K562 (cell line): ENCODE measurements around the gene ZNF432. TPM values are rescaled to one million over a fixed set of nuclear protein-coding genes. Genes with fewer than 3 reads are reported as not detected.

ENCODE experiments used
- ATF1 ChIP-seq, 2 experiments: fragments of 450-650 bp in 1 of 2; IDR thresholded peaks; 2 replicates each; pipeline ENCODE4 v1.6.1; 2016; ENCODE audit warnings: missing compliant biosample characterization in 1 of 2, missing genetic modification characterization in 1 of 2
- EHMT2 ChIP-seq: fragments of 450-650 bp; IDR thresholded peaks from 2 replicates; pipeline ENCODE4 v1.6.1; 2018; ENCODE audit warnings: antibody characterized with exemption
- ETS1 ChIP-seq: conservative IDR thresholded peaks from 2 replicates; pipeline ENCODE4 v1.6.1; 2011; ENCODE audit warnings: low read depth, mild to moderate bottlenecking, low read length; ENCODE audit not compliant: control insufficient read depth
- GATA2 ChIP-seq: sonication (generic); formaldehyde crosslinking; IDR thresholded peaks from 2 replicates; pipeline ENCODE4 v1.4.0; 2020; ENCODE audit warnings: mild to moderate bottlenecking, missing genetic modification reagents
- IFI16 ChIP-seq: fragments of 250-450 bp; sonication (Bioruptor Pico); IDR thresholded peaks from 2 replicates; pipeline ENCODE4 v2.1.2; 2022; ENCODE audit warnings: mild to moderate bottlenecking, inconsistent platforms
- MTA1 ChIP-seq: fragments of 450-650 bp; IDR thresholded peaks from 2 replicates; pipeline ENCODE4 v1.6.1; 2017; ENCODE audit warnings: borderline replicate concordance
- MYC ChIP-seq, 2 experiments: fragments of 250-450 bp in 1 of 2; sonication (Bioruptor Pico) in 1 of 2; IDR thresholded peaks; 2 replicates each; pipeline versions ENCODE4 v1.5.1 to v1.6.1; 2012 to 2021; ENCODE audit warnings: low read depth in 2 of 2, borderline replicate concordance in 1 of 2, improper control_type of control experiment in 1 of 2, low read length in 1 of 2, mild to moderate bottlenecking in 1 of 2, moderate library complexity in 1 of 2
- NFIC ChIP-seq: fragments of 450-650 bp; IDR thresholded peaks from 2 replicates; pipeline ENCODE4 v1.6.1; 2017; ENCODE audit warnings: mild to moderate bottlenecking, inconsistent platforms
- NKRF ChIP-seq: fragments of 450-650 bp; IDR thresholded peaks from 2 replicates; pipeline ENCODE4 v1.6.1; 2016; ENCODE audit warnings: borderline replicate concordance
- POLR2H ChIP-seq: IDR thresholded peaks from 2 replicates; pipeline ENCODE4 v1.6.1; 2016; ENCODE audit warnings: missing genetic modification characterization, low read depth, mild to moderate bottlenecking, control low read depth, missing compliant biosample characterization, moderate library complexity
- RAD21 ChIP-seq, 2 experiments: fragments of 250-450 bp in 1 of 2; fragments of 450-650 bp in 1 of 2; sonication (Bioruptor Pico) in 1 of 2; formaldehyde crosslinking in 1 of 2; IDR thresholded peaks in 1 of 2; conservative IDR thresholded peaks in 1 of 2; 2 replicates each; pipeline versions ENCODE4 v1.4.0 to v1.8.0; 2020 to 2022; ENCODE audit warnings: mild to moderate bottlenecking in 2 of 2, moderate library complexity in 1 of 2
- SRSF7 ChIP-seq: fragments of 200-400 bp; formaldehyde crosslinking; optimal IDR thresholded peaks from 2 replicates; pipeline ENCODE3; 2017; ENCODE audit warnings: mild to moderate bottlenecking, low read depth, low read length
- STAG1 ChIP-seq: sonication (generic); formaldehyde crosslinking; IDR thresholded peaks from 2 replicates; pipeline ENCODE4 v1.5.0; 2020; ENCODE audit warnings: missing genetic modification reagents, borderline replicate concordance
- TAF7 ChIP-seq: fragments of 450-650 bp; IDR thresholded peaks from 2 replicates; pipeline ENCODE4 v1.6.1; 2016; ENCODE audit warnings: missing genetic modification characterization, missing compliant biosample characterization
- ZNF583 ChIP-seq: fragments of 250-450 bp; sonication (Bioruptor Pico); IDR thresholded peaks from 2 replicates; pipeline ENCODE4 v1.4.0; 2020
- ZNF766 ChIP-seq: fragments of 200-800 bp; sonication (Bioruptor generic); conservative IDR thresholded peaks from 2 replicates; pipeline ENCODE4 v1.6.1; 2016; ENCODE audit warnings: missing genetic modification characterization, missing compliant biosample characterization
- ZNF77 ChIP-seq: fragments of 250-450 bp; sonication (Bioruptor Pico); IDR thresholded peaks from 2 replicates; pipeline ENCODE4 v1.5.0; 2020
- polyA plus RNA-seq, 8 experiments: library from polyadenylated mRNA; depleted of rRNA in 4 of 8; stranded (reverse) in 5 of 8; unstranded in 3 of 8; fragments of >200 nt; fragmentation: Nextera tagmentation in 2 of 8; fragmentation: Illumina TruSeq in 1 of 8; extraction: Ambion mirVana in 2 of 8; extraction: Trizol in 1 of 8; gene quantifications; 2 replicates each; pipeline versions ENCODE4 v1.2.1 to v1.2.3, GENCODE V29; 2011 to 2014; ENCODE audit warnings: inconsistent platforms in 1 of 8, missing spikeins in 1 of 8
- total RNA-seq, 7 experiments: library from RNA; depleted of rRNA in 6 of 7; stranded (reverse); fragments of >200 nt in 6 of 7; fragmentation: Illumina TruSeq in 2 of 7; extraction: Trizol in 2 of 7; gene quantifications; 2 replicates each; pipeline versions ENCODE4 v1.2.1 to v1.2.3, GENCODE V29; 2011 to 2021; ENCODE audit warnings: low replicate concordance in 1 of 7

Gene ZNF432
- total and polyA plus RNA-seq, 9 of the 15 experiments (the other 6 are each of a cell fraction or from before 2014, with no cell fraction given): 2.6 to 6.8 (median 4.0) TPM

- peak; percentile 30; the same call in 1 of the 2 replicates for TF ChIP-seq EHMT2
- no peak for TF ChIP-seq ZNF77
- TF ChIP-seq ETS1: no peak; the same call in 1 of the 2 replicates
- no peak for TF ChIP-seq ZNF583
- TF ChIP-seq MYC (IDR thresholded peaks at IDR 0.05; ENCODE audit: low read depth, low read length): peak; percentile 7; the same call in 1 of the 2 replicates
- TF ChIP-seq MYC (CRISPR knock-in tag; IDR thresholded peaks at IDR 0.05; ENCODE audit: borderline replicate concordance, low read depth): peak; percentile 64; the same call in 1 of the 2 replicates
- no peak for TF ChIP-seq ATF1 (CRISPR knock-in tag; IDR thresholded peaks at IDR 0.05)
- peak; percentile 58 for TF ChIP-seq ATF1 (tag; IDR thresholded peaks at IDR 0.05)
- TF ChIP-seq RAD21 (CRISPR knock-in tag; conservative IDR thresholded peaks at IDR 0.05 in 1 of 2, IDR thresholded peaks at IDR 0.05 in 1 of 2): no peak
- TF ChIP-seq NKRF: peak; percentile 61
- no peak for TF ChIP-seq MTA1
- TF ChIP-seq POLR2H (tag): peak; percentile 73
- TF ChIP-seq IFI16 (CRISPR knock-in tag): no peak
- peak; percentile 45; the same call in 1 of the 2 replicates for TF ChIP-seq TAF7 (tag)
- no peak for TF ChIP-seq SRSF7
- TF ChIP-seq STAG1 (CRISPR knock-in tag): no peak
- TF ChIP-seq ZNF766: 0 out of 2 replicates have a peak, but pooled peaks have one; percentile 41
- peak; percentile 72 for TF ChIP-seq NFIC
- TF ChIP-seq GATA2 (CRISPR knock-in tag): 0 out of 2 replicates have a peak, but pooled peaks have one; percentile 13
Observed at GRCh38 chr19:52095172-52096014, 46.8 kb upstream of the ZNF432 start, which contains the start of gene ZNF841 (continued).
